ENCODE results near the gene ZBTB7A.
A peak's percentile ranks its signal among the peaks of the same experiment; 100 is the strongest.

ZBTB7A gene

DNA sequence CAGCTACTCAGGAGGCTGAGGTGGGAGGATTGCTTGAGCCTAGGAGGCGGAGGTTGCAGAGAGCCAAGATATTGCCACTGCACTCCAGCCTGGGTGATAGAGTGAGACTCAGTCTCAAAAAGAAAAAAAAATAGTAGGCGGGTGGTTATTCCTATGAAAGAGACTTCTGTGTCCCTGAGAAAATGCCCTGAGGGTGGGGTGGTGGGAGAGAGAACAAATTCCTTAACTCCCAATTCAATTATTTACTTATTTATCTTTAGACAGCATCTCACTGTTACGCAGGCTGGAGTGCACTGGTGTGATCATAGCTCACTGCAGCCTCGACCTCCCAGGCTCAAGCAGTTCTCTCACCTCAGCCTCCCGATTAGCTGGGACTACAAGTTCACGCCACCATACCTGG is 71.1 kb downstream of the ZBTB7A start:
- Histone ChIP-seq H3K4me3 (ENCODE audit: low read depth, low read length) (no peak overlapping the region), H3K4me1 (ENCODE audit: control insufficient read depth, insufficient read depth, low read length) (no peaks in the 10 kb centered on the region), H3K27ac (ENCODE audit: extremely low read depth, low read depth, low read length) (no peak overlapping the region), H3K9me3 (ENCODE audit: control insufficient read depth, insufficient read depth, low read depth, low read length) (no peaks in the 10 kb centered on the region), H3K36me3 (ENCODE audit: control insufficient read depth in 2 of 2, insufficient read depth in 1 of 2, low read length in 2 of 2) (no peaks in the 10 kb centered on the region)
- ChIA-PET POLR2A (interaction anchor here (0.8 kb wide), 1 partner anchor 11 kb away, joined by 5 read pairs; no protein-coding TSS in a partner anchor), CTCF (interaction anchor here (0.7 kb wide), 1 partner anchor 233 kb away, joined by 4 read pairs; no protein-coding TSS in a partner anchor)
- peak; percentile 26; the same call in 1 of the 2 replicates for TF ChIP-seq ZFHX2 (tag by site-specific recombination; conservative IDR thresholded peaks at IDR 0.05)
- TF ChIP-seq EGR2 (tag by site-specific recombination; IDR thresholded peaks at IDR 0.05; ENCODE audit: low read depth): peak; percentile 40; the same call in 1 of the 2 replicates
- TF ChIP-seq PRDM1 (tag by site-specific recombination; IDR thresholded peaks at IDR 0.05): no peak
- TF ChIP-seq, protein P1, sequence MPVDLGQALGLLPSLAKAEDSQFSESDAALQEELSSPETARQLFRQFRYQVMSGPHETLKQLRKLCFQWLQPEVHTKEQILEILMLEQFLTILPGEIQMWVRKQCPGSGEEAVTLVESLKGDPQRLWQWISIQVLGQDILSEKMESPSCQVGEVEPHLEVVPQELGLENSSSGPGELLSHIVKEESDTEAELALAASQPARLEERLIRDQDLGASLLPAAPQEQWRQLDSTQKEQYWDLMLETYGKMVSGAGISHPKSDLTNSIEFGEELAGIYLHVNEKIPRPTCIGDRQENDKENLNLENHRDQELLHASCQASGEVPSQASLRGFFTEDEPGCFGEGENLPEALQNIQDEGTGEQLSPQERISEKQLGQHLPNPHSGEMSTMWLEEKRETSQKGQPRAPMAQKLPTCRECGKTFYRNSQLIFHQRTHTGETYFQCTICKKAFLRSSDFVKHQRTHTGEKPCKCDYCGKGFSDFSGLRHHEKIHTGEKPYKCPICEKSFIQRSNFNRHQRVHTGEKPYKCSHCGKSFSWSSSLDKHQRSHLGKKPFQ (tag by site-specific recombination; IDR thresholded peaks at IDR 0.05): peak; percentile 29; the same call in 1 of the 2 replicates

All from HEK293 (cell line).